ENCODE data around the gene C4orf50. TPM values are rescaled to one million over a fixed set of nuclear protein-coding genes. Genes with fewer than 3 reads are reported as not detected.

The C4orf50 gene
- total and polyA plus RNA-seq, 2 of the 8 experiments (the other 6 are each of a cell fraction or from before 2014, with no cell fraction given), result 0.08 to 0.22 TPM

DNA sequence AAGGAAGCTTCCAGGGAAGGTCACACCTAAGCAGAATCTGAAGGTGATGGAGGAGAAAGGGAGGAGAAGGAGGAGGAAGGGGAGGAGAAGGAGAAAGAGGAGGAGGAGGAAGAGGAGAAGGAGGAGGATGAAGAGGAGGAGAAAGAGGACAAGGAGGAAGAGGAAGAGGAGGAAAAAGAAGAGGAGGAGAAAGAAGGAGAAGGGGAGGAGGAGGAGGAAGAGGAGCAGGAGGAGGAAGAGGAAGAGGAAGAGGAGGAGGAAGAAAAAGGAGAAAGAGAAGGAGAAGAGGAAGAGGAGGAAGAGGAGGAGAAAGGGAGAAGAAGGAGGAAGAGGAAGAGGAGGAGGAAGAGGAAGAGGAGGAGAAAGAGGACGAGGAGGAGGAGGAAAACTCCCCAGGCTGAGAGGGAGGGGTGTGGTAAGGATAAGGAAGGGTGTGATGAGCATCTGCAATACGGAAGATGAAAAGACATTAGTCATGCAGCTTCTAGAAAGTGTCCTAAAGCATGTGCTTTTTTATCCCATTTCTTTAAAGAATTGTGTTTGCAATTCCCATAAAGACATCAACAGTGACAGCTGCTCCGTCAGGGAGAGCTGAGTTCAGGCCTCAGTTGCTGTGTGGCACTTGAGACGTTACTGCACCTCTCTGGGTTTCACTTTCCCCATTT lies 166.5 kb downstream of the C4orf50 start:
- no peak for FAIRE-seq
- H2AFZ ChIP-seq (ENCODE audit: low read length), result no peak overlapping the region

More for the DNA sequence above, 166.5 kb downstream of the C4orf50 start:
- H3K18ac ChIP-seq (ENCODE audit: extremely low read depth, low read length), result no peak overlapping the region
- H3K9ac ChIP-seq (replicated peaks in 1 of 4; ENCODE audit: extremely low read depth in 1 of 4, low read depth in 3 of 4, low read length in 3 of 4), result no peak overlapping the region
- H3K14ac ChIP-seq (ENCODE audit: insufficient read length), result no peak overlapping the region
- no peak for DNase-seq (ENCODE audit: low read depth in 1 of 2, low spot score in 2 of 2)
- peaks cover 0 to 4% of the 10 kb centered on the region in 2 experiments; a peak in 2 of 4 replicates for H3K79me2 ChIP-seq (ENCODE audit: control insufficient read depth in 1 of 2, insufficient read depth in 2 of 2, low read length in 2 of 2)
- H2BK12ac ChIP-seq (ENCODE audit: low read depth, low read length), result no peak overlapping the region
- no peak overlapping the region for H3K56ac ChIP-seq (replicated peaks; ENCODE audit: insufficient read length, low read depth, low read length)
- H4K5ac ChIP-seq (ENCODE audit: insufficient read length, low read depth, low read length), result no peak overlapping the region
- no peak overlapping the region for H2BK120ac ChIP-seq (replicated peaks; ENCODE audit: low read depth, low read length)
- no peak overlapping the region for H2BK15ac ChIP-seq (ENCODE audit: low read length)
- no peak overlapping the region for H3K23ac ChIP-seq (ENCODE audit: insufficient read length)
- peaks cover 11 to 60% (median 49%) of the 10 kb centered on the region in 4 experiments for H3K36me3 ChIP-seq (ENCODE audit: control insufficient read depth in 2 of 4, insufficient read depth in 4 of 4, low read length in 3 of 4)
- no peak overlapping the region for H3K4me3 ChIP-seq (ENCODE audit: extremely low read depth in 1 of 4, insufficient read depth in 2 of 4, low read depth in 3 of 4, low read length in 4 of 4)
- no peak overlapping the region for H4K8ac ChIP-seq (ENCODE audit: extremely low read depth, insufficient read depth, low read length)
- no peak overlapping the region for H3K27ac ChIP-seq (ENCODE audit: low read depth, low read length)
- H3K79me1 ChIP-seq (ENCODE audit: low read depth, low read length), result no peaks in the 10 kb centered on the region; the same call in none of the 2 replicates
- POLR2A ChIA-PET (ENCODE audit: partially characterized antibody), result interaction anchor here (0.6 kb wide), 1 partner anchor 8 kb away, joined by 4 read pairs; no protein-coding TSS in a partner anchor
- H3K23me2 ChIP-seq (ENCODE audit: low read depth, low read length), result peaks cover 7% of the 10 kb centered on the region; the same call in 1 of the 2 replicates
- 85% methylated on average over 4 of the region's 4 CpGs; no CpG with 5 or more reads in 1 of the 2 experiments for WGBS, 2 experiments (ENCODE audit: extremely low coverage in 1 of 2, insufficient coverage in 1 of 2, insufficient read length in 1 of 2, insufficient replicate concordance in 2 of 2, low coverage in 1 of 2, low lambda C conversion rate in 2 of 2, missing lambda C conversion rate in 1 of 2)
- no peak overlapping the region for H2BK5ac ChIP-seq (ENCODE audit: low read depth, low read length)
- H3K4ac ChIP-seq (replicated peaks; ENCODE audit: insufficient read length, low read depth, low read length), result no peak overlapping the region
- H2AK5ac ChIP-seq (ENCODE audit: low read depth, low read length), result no peak overlapping the region
- no peak overlapping the region for H3K4me2 ChIP-seq (ENCODE audit: insufficient read depth in 1 of 2, low read depth in 2 of 2, low read length in 2 of 2)
- no peak overlapping the region for H4K91ac ChIP-seq (replicated peaks; ENCODE audit: insufficient read length, low read length)
- no peaks in the 10 kb centered on the region; a peak in 1 of 4 replicates for H3K9me3 ChIP-seq (ENCODE audit: insufficient read depth in 2 of 2, low read depth in 1 of 2, low read length in 1 of 2)
- CTCF ChIA-PET (ENCODE audit: partially characterized antibody), result interaction anchor here (0.7 to 1.8 kb wide), 5 partner anchors 12 to 479 kb away, joined by 3 to 5 read pairs (median 4); no protein-coding TSS in a partner anchor
- H3K4me1 ChIP-seq (replicated peaks in 1 of 4; ENCODE audit: control insufficient read depth in 3 of 4, insufficient read depth in 4 of 4, low read length in 3 of 4), result no peaks in the 10 kb centered on the region
- no peaks in the 10 kb centered on the region for H3K27me3 ChIP-seq (replicated peaks in 1 of 4; ENCODE audit: control insufficient read depth in 3 of 4, extremely low read depth in 1 of 4, insufficient read depth in 3 of 4, low read length in 3 of 4)
- TF ChIP-seq JUN (IDR thresholded peaks at IDR 0.05; ENCODE audit: low read depth, low read length), result no peak
- no peak for TF ChIP-seq YY1 (IDR thresholded peaks at IDR 0.05; ENCODE audit: low read depth, low read length)
- TF ChIP-seq NANOG (IDR thresholded peaks at IDR 0.05; ENCODE audit: insufficient read depth, low read depth, low read length, poor library complexity, severe bottlenecking), result no peak
- peaks cover 5 to 11% of the 10 kb centered on the region in 2 experiments for H4K20me1 ChIP-seq (replicated peaks in 1 of 2; ENCODE audit: control insufficient read depth in 1 of 2, insufficient read depth in 2 of 2, low read length in 2 of 2)
- no peak overlapping the region for H2BK20ac ChIP-seq (ENCODE audit: low read length)

Measured in H1 (cell line).